LoVo (cell line): ENCODE results near the gene SRF.

Source experiments
- DNase-seq: peaks from one replicate; pipeline ENCODE4 v3.0.0-alpha.2; 2016; ENCODE audit warnings: low spot score

SRF gene

GRCh38 chr6:43216200-43216599 is 45.1 kb downstream of the SRF start:
- DNase-seq: no peak

GRCh38 chr6:43217351-43217750 is 46.3 kb downstream of the SRF start:
- no peak for DNase-seq

- no peak for DNase-seq
Measured at GRCh38 chr6:43219119-43219518, 48.0 kb downstream of the SRF start.

GRCh38 chr6:43219814-43220213 is 48.7 kb downstream of the SRF start:
- no peak for DNase-seq

GRCh38 chr6:43220439-43220951 is 49.4 kb downstream of the SRF start:
- no peak for DNase-seq

- DNase-seq: no peak
Measured at GRCh38 chr6:43221046-43221972, 50.2 kb downstream of the SRF start.

- DNase-seq: no peak
Measured at GRCh38 chr6:43222418-43223059, 51.5 kb downstream of the SRF start.

- DNase-seq: no peak
Measured at GRCh38 chr6:43223175-43223574, 52.1 kb downstream of the SRF start.

GRCh38 chr6:43226192-43226851 is 55.3 kb downstream of the SRF start:
- DNase-seq: no peak

- peak; percentile 85 for DNase-seq
Measured at GRCh38 chr6:43228951-43229802, 58.1 kb downstream of the SRF start, which contains the start of gene DNPH1. Gene DNPH1 (minus strand): TSS chr6:43229481. CDS start chr6:43229456, 25 bp downstream.

- DNase-seq: no peak
Measured at GRCh38 chr6:43229803-43230620, 58.9 kb downstream of the SRF start.

GRCh38 chr6:43231053-43231452 is 60.0 kb downstream of the SRF start:
- no peak for DNase-seq
